SK-N-SH treated with all-trans-retinoic acid at 6 μM for 48 hours (cell line): ENCODE data around the gene FAM13A.

Source experiments
- ATAC-seq: fragments of 200-7000 bp; cut with Tn5 transposase; 3 replicates; pipeline ENCODE4 v1.9.1; 2020; ENCODE audit warnings: mild to moderate bottlenecking, moderate library complexity
- ARNTL ChIP-seq: fragments of 450-650 bp; formaldehyde crosslinking; IDR thresholded peaks from 2 replicates; pipeline ENCODE4 v1.5.0; 2020; ENCODE audit warnings: low read depth, mild to moderate bottlenecking, moderate library complexity, borderline replicate concordance
- CREB5 ChIP-seq: fragments of 250-450 bp; sonication (Bioruptor Pico); IDR thresholded peaks from 2 replicates; pipeline ENCODE4 v1.5.1; 2020; ENCODE audit warnings: low read depth, mild to moderate bottlenecking, moderate library complexity
- CSDC2 ChIP-seq: fragments of 250-450 bp; sonication (Bioruptor Pico); IDR thresholded peaks from 2 replicates; pipeline ENCODE4 v1.5.0; 2020; ENCODE audit warnings: mild to moderate bottlenecking, moderate library complexity
- CSRNP3 ChIP-seq: fragments of 250-450 bp; sonication (Bioruptor Pico); IDR thresholded peaks from 2 replicates; pipeline ENCODE4 v1.5.1; 2021; ENCODE audit warnings: mild to moderate bottlenecking, moderate library complexity
- ESRRG ChIP-seq: fragments of 250-450 bp; sonication (Bioruptor Pico); IDR thresholded peaks from 2 replicates; pipeline ENCODE4 v1.6.1; 2021; ENCODE audit warnings: mild to moderate bottlenecking
- GLIS3 ChIP-seq: fragments of 250-450 bp; sonication (Bioruptor Pico); IDR thresholded peaks from 2 replicates; pipeline ENCODE4 v1.5.0; 2020; ENCODE audit warnings: mild to moderate bottlenecking, moderate library complexity
- ISL1 ChIP-seq: fragments of 250-450 bp; sonication (Bioruptor Pico); IDR thresholded peaks from 2 replicates; pipeline ENCODE4 v2.1.2; 2022; ENCODE audit warnings: mild to moderate bottlenecking, moderate library complexity
- OSR1 ChIP-seq: fragments of 250-450 bp; sonication (Bioruptor Pico); IDR thresholded peaks from 2 replicates; pipeline ENCODE4 v1.8.0; 2022; ENCODE audit warnings: moderate library complexity, mild to moderate bottlenecking, inconsistent platforms
- PATZ1 ChIP-seq: fragments of 250-450 bp; sonication (Bioruptor Pico); IDR thresholded peaks from 2 replicates; pipeline ENCODE4 v1.8.0; 2020; ENCODE audit warnings: mild to moderate bottlenecking, moderate library complexity, borderline replicate concordance
- POU6F1 ChIP-seq: fragments of 250-450 bp; sonication (Bioruptor Pico); IDR thresholded peaks from 2 replicates; pipeline ENCODE4 v1.8.0; 2021; ENCODE audit warnings: low read depth, mild to moderate bottlenecking, moderate library complexity, borderline replicate concordance
- PPARA ChIP-seq: fragments of 250-450 bp; sonication (Bioruptor Pico); IDR thresholded peaks from 2 replicates; pipeline ENCODE4 v1.5.0; 2020; ENCODE audit warnings: mild to moderate bottlenecking, borderline replicate concordance
- RARB ChIP-seq: fragments of 250-450 bp; sonication (Bioruptor Pico); IDR thresholded peaks from 2 replicates; pipeline ENCODE4 v1.8.0; 2021; ENCODE audit warnings: mild to moderate bottlenecking, moderate library complexity
- SNAI2 ChIP-seq: fragments of 250-450 bp; sonication (Bioruptor Pico); IDR thresholded peaks from 2 replicates; pipeline ENCODE4 v1.5.0; 2020; ENCODE audit warnings: mild to moderate bottlenecking, moderate library complexity
- TCF4 ChIP-seq: fragments of 250-450 bp; sonication (Bioruptor Pico); IDR thresholded peaks from 2 replicates; pipeline ENCODE4 v1.8.0; 2021; ENCODE audit warnings: mild to moderate bottlenecking, moderate library complexity, borderline replicate concordance
- TOX ChIP-seq: fragments of 250-450 bp; sonication (Bioruptor Pico); IDR thresholded peaks from 2 replicates; pipeline ENCODE4 v1.8.0; 2021; ENCODE audit warnings: mild to moderate bottlenecking, moderate library complexity, borderline replicate concordance
- TSHZ2 ChIP-seq: fragments of 250-450 bp; sonication (Bioruptor Pico); IDR thresholded peaks from 2 replicates; pipeline ENCODE4 v1.5.0; 2020; ENCODE audit warnings: mild to moderate bottlenecking, moderate library complexity
- ZFP30 ChIP-seq: fragments of 450-650 bp; formaldehyde crosslinking; IDR thresholded peaks from 2 replicates; pipeline ENCODE4 v1.5.0; 2022; ENCODE audit warnings: mild to moderate bottlenecking, moderate library complexity
- ZNF565 ChIP-seq: fragments of 450-650 bp; formaldehyde crosslinking; conservative IDR thresholded peaks from 2 replicates; pipeline ENCODE4 v1.5.0; 2020; ENCODE audit warnings: low read depth, mild to moderate bottlenecking, moderate library complexity
- ZNF70 ChIP-seq: fragments of 450-650 bp; formaldehyde crosslinking; IDR thresholded peaks from 2 replicates; pipeline ENCODE4 v1.5.0; 2020; ENCODE audit warnings: mild to moderate bottlenecking, moderate library complexity
- ZNF8 ChIP-seq: fragments of 450-650 bp; formaldehyde crosslinking; IDR thresholded peaks from 2 replicates; pipeline ENCODE4 v1.5.0; 2020; ENCODE audit warnings: mild to moderate bottlenecking, moderate library complexity

FAM13A gene

GRCh38 chr4:88706574-88706973, 350.4 kb downstream of the FAM13A start:
- TF ChIP-seq RARB (no peak), PATZ1 (no peak), ESRRG (CRISPR knock-in tag) (no peak), TSHZ2 (no peak), ZNF8 (CRISPR knock-in tag) (no peak), TCF4 (CRISPR knock-in tag) (no peak), ZNF70 (no peak), SNAI2 (no peak), PPARA (no peak), ZNF565 (no peak), ZFP30 (CRISPR knock-in tag) (no peak), OSR1 (CRISPR knock-in tag) (no peak), ARNTL (CRISPR knock-in tag) (no peak), CSDC2 (CRISPR knock-in tag) (no peak), POU6F1 (CRISPR knock-in tag) (no peak), GLIS3 (CRISPR knock-in tag) (no peak)
- peak; percentile 97 for ATAC-seq

- peak; percentile 69 for ATAC-seq
- TF ChIP-seq ZNF565, result no peak
- TF ChIP-seq ZNF70, result no peak
These were observed 351.0 kb downstream of the FAM13A start for GRCh38 chr4:88705805-88706492.

GRCh38 chr4:88705223-88705622, 351.8 kb downstream of the FAM13A start:
- ATAC-seq, result no peak
- no peak for TF ChIP-seq CSRNP3
- TF ChIP-seq ISL1 (CRISPR knock-in tag), result no peak
- TF ChIP-seq TOX (CRISPR knock-in tag), result no peak
- no peak for TF ChIP-seq CREB5 (CRISPR knock-in tag)
- no peak for TF ChIP-seq TCF4 (CRISPR knock-in tag)

- no peak for TF ChIP-seq POU6F1 (CRISPR knock-in tag)
- TF ChIP-seq ISL1 (CRISPR knock-in tag), result no peak
- no peak for TF ChIP-seq ZNF70
- no peak for TF ChIP-seq CSRNP3
- no peak for TF ChIP-seq ZNF565
- no peak for ATAC-seq
These were observed 354.2 kb downstream of the FAM13A start for GRCh38 chr4:88702782-88703181.
